GM23338 (cell line): ENCODE data around the gene ITFG1. TPM values are rescaled to one million over a fixed set of nuclear protein-coding genes. Genes with fewer than 3 reads are reported as not detected.
A peak's percentile ranks its signal among the peaks of the same experiment; 100 is the strongest.

Source experiments
- ATAC-seq: fragments of 200-7000 bp; cut with Tn5 transposase; 3 replicates; pipeline ENCODE4 v1.9.1; 2020
- DNase-seq: peaks from one replicate; pipeline ENCODE4 v3.0.0-alpha.2; 2015; ENCODE audit warnings: low spot score
- H2AFZ ChIP-seq: fragments of 200-600 bp; sonication (generic); 2 replicates; pipeline ENCODE4 v1.8.0; 2016; ENCODE audit warnings: antibody characterized with exemption, mild to moderate bottlenecking, moderate library complexity
- H3F3A ChIP-seq: fragments of 200-600 bp; sonication (generic); replicated peaks from 2 replicates; pipeline ENCODE4 v1.8.0; 2017; ENCODE audit warnings: antibody characterized with exemption, mixed run types, low read depth
- H3K27ac ChIP-seq: fragments of 200-600 bp; sonication (generic); 2 replicates; pipeline ENCODE4 v1.6.1; 2016; ENCODE audit warnings: low read depth
- H3K27me3 ChIP-seq: fragments of 200-600 bp; sonication (generic); 2 replicates; pipeline ENCODE4 v1.8.0; 2016; ENCODE audit warnings: mild to moderate bottlenecking, mixed run types, moderate library complexity; ENCODE audit not compliant: insufficient read depth
- H3K36me3 ChIP-seq: fragments of 200-600 bp; sonication (generic); 2 replicates; pipeline ENCODE4 v1.8.0; 2016; ENCODE audit warnings: mild to moderate bottlenecking; ENCODE audit not compliant: insufficient read depth
- H3K4me1 ChIP-seq: fragments of 200-600 bp; sonication (generic); 2 replicates; pipeline ENCODE4 v1.8.0; 2016; ENCODE audit warnings: mild to moderate bottlenecking, moderate library complexity; ENCODE audit not compliant: insufficient read depth
- H3K4me2 ChIP-seq: fragments of 200-600 bp; sonication (generic); 2 replicates; pipeline ENCODE4 v1.7.1; 2017; ENCODE audit warnings: mixed run types
- H3K4me3 ChIP-seq: fragments of 200-600 bp; sonication (generic); 2 replicates; pipeline ENCODE4 v1.6.1; 2016; ENCODE audit warnings: mixed run types
- H3K79me2 ChIP-seq: fragments of 200-600 bp; sonication (generic); replicated peaks from 2 replicates; pipeline ENCODE4 v1.8.0; 2017; ENCODE audit warnings: mild to moderate bottlenecking; ENCODE audit not compliant: insufficient read depth
- H3K9me2 ChIP-seq: fragments of 200-600 bp; sonication (generic); 2 replicates; pipeline ENCODE4 v1.8.0; 2017; ENCODE audit not compliant: insufficient read depth
- H4K20me1 ChIP-seq: fragments of 200-600 bp; sonication (generic); replicated peaks from 2 replicates; pipeline ENCODE4 v1.8.0; 2017; ENCODE audit warnings: mild to moderate bottlenecking; ENCODE audit not compliant: insufficient read depth
- H3K27ac Mint-ChIP-seq: 2 replicates; pipeline ENCODE4 v1.8.0; 2020; ENCODE audit warnings: inconsistent platforms, mild to moderate bottlenecking, moderate library complexity, mixed read lengths
- H3K27me3 Mint-ChIP-seq: 3 replicates; pipeline ENCODE4 v1.8.0; 2022; ENCODE audit warnings: low read depth, mild to moderate bottlenecking, moderate library complexity, mixed read lengths, inconsistent platforms; ENCODE audit not compliant: insufficient read depth, poor library complexity
- H3K36me3 Mint-ChIP-seq: 3 replicates; pipeline ENCODE4 v1.8.0; 2021; ENCODE audit warnings: low read depth, mild to moderate bottlenecking, inconsistent platforms, moderate library complexity, mixed read lengths
- H3K4me1 Mint-ChIP-seq: 3 replicates; pipeline ENCODE4 v1.8.0; 2020; ENCODE audit warnings: mild to moderate bottlenecking, inconsistent platforms, mixed read lengths
- H3K4me3 Mint-ChIP-seq: 3 replicates; pipeline ENCODE4 v1.8.0; 2021; ENCODE audit warnings: moderate library complexity, mild to moderate bottlenecking, inconsistent platforms, mixed read lengths
- H3K9me3 Mint-ChIP-seq: 3 replicates; pipeline ENCODE4 v1.8.0; 2020; ENCODE audit warnings: moderate library complexity, mild to moderate bottlenecking, inconsistent platforms, mixed read lengths
- EZH2 ChIP-seq: fragments of 200-600 bp; sonication (generic); IDR thresholded peaks from one replicate; pipeline ENCODE4 v1.8.0; 2017; ENCODE audit warnings: antibody characterized with exemption, mild to moderate bottlenecking, low read depth; ENCODE audit not compliant: unreplicated experiment
- NANOG ChIP-seq: IDR thresholded peaks from 2 replicates; pipeline ENCODE4 v1.6.1; 2016; ENCODE audit warnings: antibody characterized with exemption, borderline replicate concordance
- POLR2AphosphoS5 ChIP-seq: IDR thresholded peaks from 2 replicates; pipeline ENCODE4 v1.6.1; 2016; ENCODE audit warnings: antibody characterized with exemption, low read depth
- STAT1 ChIP-seq: IDR thresholded peaks from one replicate; pipeline ENCODE4 v1.6.1; 2016; ENCODE audit warnings: antibody characterized with exemption; ENCODE audit not compliant: unreplicated experiment
- ZNF114 ChIP-seq: fragments of 250-450 bp; sonication (Bioruptor Pico); IDR thresholded peaks from 2 replicates; pipeline ENCODE4 v1.5.0; 2020; ENCODE audit warnings: mild to moderate bottlenecking, moderate library complexity
- polyA plus RNA-seq: library from polyadenylated mRNA; unstranded; fragments of >200 nt; fragmentation: Nextera tagmentation; extraction: Ambion mirVana; gene quantifications from 2 replicates; pipeline ENCODE4 v1.2.1, GENCODE V29; 2016
- total RNA-seq: library from RNA; depleted of rRNA; stranded (reverse); fragments of >200 nt; shearing (Covaris generic); gene quantifications from 2 replicates; pipeline ENCODE4 v1.2.3, GENCODE V29; 2014
- TF ChIP-seq, protein P1 (sequence below): fragments of 250-450 bp; sonication (Bioruptor Pico); IDR thresholded peaks from 2 replicates; pipeline ENCODE4 v1.5.0; 2020; ENCODE audit warnings: mild to moderate bottlenecking, moderate library complexity

ITFG1 gene
- total and polyA plus RNA-seq, 2 experiments from 2014 or later = 18.5 to 26.9 TPM

DNA sequence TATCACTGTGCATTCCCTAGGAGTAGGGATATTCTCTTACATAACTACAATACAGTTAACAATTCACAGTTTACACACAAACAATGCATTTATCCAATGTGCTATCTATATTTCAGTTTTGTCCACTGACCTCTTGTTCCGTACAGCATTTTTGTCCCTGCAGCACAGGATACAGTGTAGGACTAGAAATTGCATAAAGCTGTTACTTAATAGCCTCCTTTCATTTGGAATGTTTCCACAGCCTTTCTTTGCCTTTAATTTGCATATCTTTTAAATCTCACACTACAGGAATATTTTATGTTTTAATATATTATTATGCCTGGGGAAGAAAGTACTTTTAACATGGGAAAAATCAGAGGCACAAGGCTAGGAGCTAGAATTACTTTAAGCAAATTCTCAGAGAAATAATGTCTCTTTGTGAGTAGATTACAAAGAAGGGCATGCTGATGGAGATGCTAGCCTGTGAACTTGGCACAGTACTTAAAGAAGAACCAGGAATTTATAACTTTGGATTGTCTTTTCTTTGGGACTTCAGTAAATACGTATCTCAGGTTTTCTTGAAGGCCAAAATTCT, 144.3 kb downstream of the ITFG1 start (continued):
- TF ChIP-seq, protein P1, sequence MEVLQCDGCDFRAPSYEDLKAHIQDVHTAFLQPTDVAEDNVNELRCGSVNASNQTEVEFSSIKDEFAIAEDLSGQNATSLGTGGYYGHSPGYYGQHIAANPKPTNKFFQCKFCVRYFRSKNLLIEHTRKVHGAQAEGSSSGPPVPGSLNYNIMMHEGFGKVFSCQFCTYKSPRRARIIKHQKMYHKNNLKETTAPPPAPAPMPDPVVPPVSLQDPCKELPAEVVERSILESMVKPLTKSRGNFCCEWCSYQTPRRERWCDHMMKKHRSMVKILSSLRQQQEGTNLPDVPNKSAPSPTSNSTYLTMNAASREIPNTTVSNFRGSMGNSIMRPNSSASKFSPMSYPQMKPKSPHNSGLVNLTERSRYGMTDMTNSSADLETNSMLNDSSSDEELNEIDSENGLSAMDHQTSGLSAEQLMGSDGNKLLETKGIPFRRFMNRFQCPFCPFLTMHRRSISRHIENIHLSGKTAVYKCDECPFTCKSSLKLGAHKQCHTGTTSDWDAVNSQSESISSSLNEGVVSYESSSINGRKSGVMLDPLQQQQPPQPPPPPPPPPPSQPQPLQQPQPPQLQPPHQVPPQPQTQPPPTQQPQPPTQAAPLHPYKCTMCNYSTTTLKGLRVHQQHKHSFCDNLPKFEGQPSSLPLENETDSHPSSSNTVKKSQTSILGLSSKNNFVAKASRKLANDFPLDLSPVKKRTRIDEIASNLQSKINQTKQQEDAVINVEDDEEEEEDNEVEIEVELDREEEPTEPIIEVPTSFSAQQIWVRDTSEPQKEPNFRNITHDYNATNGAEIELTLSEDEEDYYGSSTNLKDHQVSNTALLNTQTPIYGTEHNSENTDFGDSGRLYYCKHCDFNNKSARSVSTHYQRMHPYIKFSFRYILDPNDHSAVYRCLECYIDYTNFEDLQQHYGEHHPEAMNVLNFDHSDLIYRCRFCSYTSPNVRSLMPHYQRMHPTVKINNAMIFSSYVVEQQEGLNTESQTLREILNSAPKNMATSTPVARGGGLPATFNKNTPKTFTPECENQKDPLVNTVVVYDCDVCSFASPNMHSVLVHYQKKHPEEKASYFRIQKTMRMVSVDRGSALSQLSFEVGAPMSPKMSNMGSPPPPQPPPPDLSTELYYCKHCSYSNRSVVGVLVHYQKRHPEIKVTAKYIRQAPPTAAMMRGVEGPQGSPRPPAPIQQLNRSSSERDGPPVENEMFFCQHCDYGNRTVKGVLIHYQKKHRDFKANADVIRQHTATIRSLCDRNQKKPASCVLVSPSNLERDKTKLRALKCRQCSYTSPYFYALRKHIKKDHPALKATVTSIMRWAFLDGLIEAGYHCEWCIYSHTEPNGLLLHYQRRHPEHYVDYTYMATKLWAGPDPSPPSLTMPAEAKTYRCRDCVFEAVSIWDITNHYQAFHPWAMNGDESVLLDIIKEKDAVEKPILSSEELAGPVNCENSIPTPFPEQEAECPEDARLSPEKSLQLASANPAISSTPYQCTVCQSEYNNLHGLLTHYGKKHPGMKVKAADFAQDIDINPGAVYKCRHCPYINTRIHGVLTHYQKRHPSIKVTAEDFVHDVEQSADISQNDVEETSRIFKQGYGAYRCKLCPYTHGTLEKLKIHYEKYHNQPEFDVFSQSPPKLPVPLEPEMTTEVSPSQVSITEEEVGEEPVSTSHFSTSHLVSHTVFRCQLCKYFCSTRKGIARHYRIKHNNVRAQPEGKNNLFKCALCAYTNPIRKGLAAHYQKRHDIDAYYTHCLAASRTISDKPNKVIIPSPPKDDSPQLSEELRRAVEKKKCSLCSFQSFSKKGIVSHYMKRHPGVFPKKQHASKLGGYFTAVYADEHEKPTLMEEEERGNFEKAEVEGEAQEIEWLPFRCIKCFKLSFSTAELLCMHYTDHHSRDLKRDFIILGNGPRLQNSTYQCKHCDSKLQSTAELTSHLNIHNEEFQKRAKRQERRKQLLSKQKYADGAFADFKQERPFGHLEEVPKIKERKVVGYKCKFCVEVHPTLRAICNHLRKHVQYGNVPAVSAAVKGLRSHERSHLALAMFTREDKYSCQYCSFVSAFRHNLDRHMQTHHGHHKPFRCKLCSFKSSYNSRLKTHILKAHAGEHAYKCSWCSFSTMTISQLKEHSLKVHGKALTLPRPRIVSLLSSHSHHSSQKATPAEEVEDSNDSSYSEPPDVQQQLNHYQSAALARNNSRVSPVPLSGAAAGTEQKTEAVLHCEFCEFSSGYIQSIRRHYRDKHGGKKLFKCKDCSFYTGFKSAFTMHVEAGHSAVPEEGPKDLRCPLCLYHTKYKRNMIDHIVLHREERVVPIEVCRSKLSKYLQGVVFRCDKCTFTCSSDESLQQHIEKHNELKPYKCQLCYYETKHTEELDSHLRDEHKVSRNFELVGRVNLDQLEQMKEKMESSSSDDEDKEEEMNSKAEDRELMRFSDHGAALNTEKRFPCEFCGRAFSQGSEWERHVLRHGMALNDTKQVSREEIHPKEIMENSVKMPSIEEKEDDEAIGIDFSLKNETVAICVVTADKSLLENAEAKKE (CRISPR knock-in tag) = no peak
- no peak for TF ChIP-seq EZH2
- TF ChIP-seq STAT1 = no peak
- no peak for TF ChIP-seq POLR2AphosphoS5
- no peak for TF ChIP-seq NANOG

DNA sequence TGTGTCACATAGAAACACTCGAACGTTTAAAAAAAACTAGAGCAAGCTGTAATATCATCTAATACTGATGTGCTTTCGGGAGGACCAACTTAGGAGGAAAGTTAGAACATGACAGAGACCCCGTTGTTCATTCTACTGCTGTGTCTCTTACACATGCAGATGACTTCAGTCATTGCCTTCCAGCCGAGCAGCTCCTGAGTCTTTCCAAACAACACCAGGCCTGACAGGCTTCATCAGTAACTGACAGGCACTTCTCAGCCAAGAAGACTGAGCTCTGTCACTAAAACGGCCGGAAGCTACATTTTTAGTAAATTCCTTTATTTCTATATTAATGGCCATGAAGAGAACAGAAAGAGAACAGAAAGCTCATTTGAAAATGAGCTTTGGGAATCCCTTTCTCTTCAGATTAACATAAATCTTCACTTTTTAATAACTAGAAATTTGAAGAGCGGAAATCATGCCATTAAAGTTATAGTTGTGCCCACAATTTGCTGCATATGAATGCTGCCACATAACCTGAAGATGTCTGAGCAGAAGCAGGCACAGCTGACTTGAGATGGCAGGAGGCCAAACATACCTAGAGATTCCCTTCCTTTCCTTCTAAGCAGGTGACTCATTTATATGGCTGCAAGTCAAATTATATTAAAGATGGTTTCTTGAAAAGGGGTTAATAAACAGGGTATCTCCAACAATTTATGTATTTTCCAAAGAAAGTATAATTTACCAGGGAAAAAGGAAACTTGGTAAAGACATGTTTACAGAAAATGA, 148.9 kb downstream of the ITFG1 start:
- Mint-ChIP-seq H3K27ac (no peak overlapping the region), H3K4me3 (peak overlapping the region; percentile 40), H3K4me1 (peaks cover 49% of the 10 kb centered on the region), H3K9me3 (no peaks in the 10 kb centered on the region; the same call in 2 of the 3 replicates), H3K36me3 (no peaks in the 10 kb centered on the region), H3K27me3 (no peaks in the 10 kb centered on the region)
- TF ChIP-seq ZNF114 (CRISPR knock-in tag) = no peak
- Histone ChIP-seq H3K4me3 (no peak overlapping the region), H3K4me1 (peaks cover 34% of the 10 kb centered on the region), H3K36me3 (no peaks in the 10 kb centered on the region), H3K27ac (no peak overlapping the region), H3K4me2 (peak overlapping the region; percentile 10), H3K9me2 (no peaks in the 10 kb centered on the region), H3F3A (no peaks in the 10 kb centered on the region), H4K20me1 (no peaks in the 10 kb centered on the region), H3K79me2 (no peaks in the 10 kb centered on the region), H3K27me3 (no peaks in the 10 kb centered on the region), H2AFZ (no peak overlapping the region)
- peak; percentile 98 for ATAC-seq
- peak; percentile 65 for DNase-seq
